Effector CD4-positive, alpha-beta T cell (primary cell): ENCODE measurements around the gene ALDH8A1.

Experiments
- DNase-seq: peaks from one replicate; pipeline ENCODE4 v3.0.0-alpha.2; 2020
- total RNA-seq: gene quantifications from one replicate; lab custom pipeline; 2026; lab: John Stamatoyannopoulos, UW

The ALDH8A1 gene
- total RNA-seq = 1.1 reads per million

GRCh38 chr6:134949927-134950326 lies at the start of gene ALDH8A1:
ALDH8A1 (minus strand) TSS chr6:134950101; CDS start chr6:134950053, 48 bp downstream.
- DNase-seq = no peak

- DNase-seq = no peak
Observed at GRCh38 chr6:134999107-134999506, 49.2 kb upstream of the ALDH8A1 start.

- no peak for DNase-seq
Observed at GRCh38 chr6:134997133-134997995, 47.5 kb upstream of the ALDH8A1 start.

- no peak for DNase-seq
Observed at GRCh38 chr6:134995536-134995935, 45.6 kb upstream of the ALDH8A1 start.

GRCh38 chr6:134994431-134994830 lies 44.5 kb upstream of the ALDH8A1 start:
- DNase-seq = no peak

- DNase-seq = no peak
Observed at GRCh38 chr6:134992155-134992554, 42.3 kb upstream of the ALDH8A1 start.

GRCh38 chr6:134990262-134990661 lies 40.4 kb upstream of the ALDH8A1 start:
- DNase-seq = no peak

- no peak for DNase-seq
Observed at GRCh38 chr6:134984821-134985220, 34.9 kb upstream of the ALDH8A1 start.

- no peak for DNase-seq
Observed at GRCh38 chr6:134983823-134984222, 33.9 kb upstream of the ALDH8A1 start.

- DNase-seq = no peak
Observed at GRCh38 chr6:134982161-134982560, 32.3 kb upstream of the ALDH8A1 start.

GRCh38 chr6:134980846-134981245 lies 30.9 kb upstream of the ALDH8A1 start:
- no peak for DNase-seq

GRCh38 chr6:134979142-134979541 lies 29.2 kb upstream of the ALDH8A1 start:
- no peak for DNase-seq

GRCh38 chr6:134974370-134974769 lies 24.5 kb upstream of the ALDH8A1 start:
- no peak for DNase-seq

- no peak for DNase-seq
Observed at GRCh38 chr6:134967711-134968110, 17.8 kb upstream of the ALDH8A1 start.

GRCh38 chr6:134964451-134965203 lies 14.7 kb upstream of the ALDH8A1 start:
- no peak for DNase-seq

GRCh38 chr6:134962421-134962820 lies 12.5 kb upstream of the ALDH8A1 start:
- no peak for DNase-seq

GRCh38 chr6:134961366-134961765 lies 11.5 kb upstream of the ALDH8A1 start:
- DNase-seq = no peak

- no peak for DNase-seq
Observed at GRCh38 chr6:134959603-134960002, 9.7 kb upstream of the ALDH8A1 start.

- DNase-seq = no peak
Observed at GRCh38 chr6:134956676-134957075, 6.8 kb upstream of the ALDH8A1 start.

GRCh38 chr6:134956032-134956431 lies 6.1 kb upstream of the ALDH8A1 start:
- DNase-seq = no peak

- no peak for DNase-seq
Observed at GRCh38 chr6:134954272-134955000, 4.5 kb upstream of the ALDH8A1 start.

GRCh38 chr6:134951494-134952263 lies 1.8 kb upstream of the ALDH8A1 start:
- DNase-seq = no peak
